Measurements from ENCODE around the gene GALNT13. TPM values are rescaled to one million over a fixed set of nuclear protein-coding genes. Genes with fewer than 3 reads are reported as not detected.

Gene GALNT13
- total and polyA plus RNA-seq, 2 of the 13 experiments (the other 11 are each of a cell fraction or from before 2014, with no cell fraction given) = 1.3 to 5.0 TPM

- TF ChIP-seq ZFP36L2 (CRISPR knock-in tag; IDR thresholded peaks at IDR 0.05) = no peak
- no peak for TF ChIP-seq HOXA9 (CRISPR knock-in tag; IDR thresholded peaks at IDR 0.05; ENCODE audit: borderline replicate concordance)
- TF ChIP-seq ZNF75D (CRISPR knock-in tag; IDR thresholded peaks at IDR 0.05; ENCODE audit: borderline replicate concordance) = no peak
- TF ChIP-seq ZFP37 (CRISPR knock-in tag; IDR thresholded peaks at IDR 0.05; ENCODE audit: borderline replicate concordance) = no peak
Observed at GRCh38 chr2:154425994-154426393, 554.3 kb downstream of the GALNT13 start (continued).

- Histone ChIP-seq H3K27ac (ENCODE audit: extremely low read length, insufficient read depth, low read length) (no peak overlapping the region), H4K20me1 (ENCODE audit: insufficient read depth, low read length) (no peaks in the 10 kb centered on the region), H3K4me1 (ENCODE audit: insufficient read depth, low read length) (no peaks in the 10 kb centered on the region), H2AFZ (ENCODE audit: low read length) (no peak overlapping the region), H3K27me3 (ENCODE audit: control insufficient read depth in 1 of 2, insufficient read depth in 2 of 2, low read length in 2 of 2) (no peaks in the 10 kb centered on the region), H3K4me3 (replicated peaks in 1 of 3; ENCODE audit: insufficient read depth in 1 of 3, low read depth in 2 of 3, low read length in 3 of 3) (no peak overlapping the region), H3K4me2 (ENCODE audit: low read depth, low read length) (no peak overlapping the region), H3K79me2 (ENCODE audit: insufficient read depth, low read length) (no peaks in the 10 kb centered on the region), H3K9me3 (ENCODE audit: low read length) (no peaks in the 10 kb centered on the region), H3K9ac (ENCODE audit: insufficient read depth, low read depth, low read length) (no peak overlapping the region), H3K36me3 (replicated peaks in 1 of 2; ENCODE audit: control insufficient read depth in 1 of 2, insufficient read depth in 2 of 2, low read length in 2 of 2) (no peaks in the 10 kb centered on the region)
- DNase-seq (ENCODE audit: low spot score) (no peak), FAIRE-seq (no peak), ATAC-seq (no peak)
- CTCF ChIA-PET (ENCODE audit: low intra/inter-chr PET ratio, low total read pairs) = no interaction called here
- BruUV-seq (replicated peaks) = no TSS peak
- WGBS (ENCODE audit: low lambda C conversion rate) = 19% methylated on average over 2 of the region's 2 CpGs
- intact Hi-C loops (cut with micrococcal nuclease; ENCODE audit: unreplicated experiment) (no loop called here), in situ Hi-C loops (cut with HindIII; ENCODE audit: extremely low pct_ligation_motif_present, low pct_unique_long_range_greater_than_20kb) (loop anchor here (25.0 kb wide), 1 partner anchor 785 kb away; no protein-coding TSS in a partner anchor)
- POLR2A ChIA-PET = no interaction called here
- TF ChIP-seq CREBL2 (CRISPR knock-in tag; IDR thresholded peaks at IDR 0.05; ENCODE audit: borderline replicate concordance) (no peak), EZH2 (conservative IDR thresholded peaks at IDR 0.05; ENCODE audit: low read depth, low read length) (no peak), BCL3 (CRISPR knock-in tag; IDR thresholded peaks at IDR 0.05) (no peak), ZNF746 (CRISPR knock-in tag; IDR thresholded peaks at IDR 0.05) (no peak), HMGXB4 (CRISPR knock-in tag; IDR thresholded peaks at IDR 0.05; ENCODE audit: borderline replicate concordance in 1 of 2, low read depth in 1 of 2) (no peak), SMAD1 (CRISPR knock-in tag; IDR thresholded peaks at IDR 0.05; ENCODE audit: borderline replicate concordance, low read depth) (no peak), RBAK (CRISPR knock-in tag; IDR thresholded peaks at IDR 0.05) (no peak), ZNF263 (CRISPR knock-in tag; IDR thresholded peaks at IDR 0.05) (no peak), ZNF513 (CRISPR knock-in tag; conservative IDR thresholded peaks at IDR 0.05) (no peak), ZNF672 (CRISPR knock-in tag; IDR thresholded peaks at IDR 0.05) (no peak), ZNF629 (CRISPR knock-in tag; conservative IDR thresholded peaks at IDR 0.05) (no peak), ZNF232 (CRISPR knock-in tag; IDR thresholded peaks at IDR 0.05; ENCODE audit: borderline replicate concordance) (no peak), RELA (CRISPR knock-in tag; IDR thresholded peaks at IDR 0.05) (no peak), ZBTB21 (CRISPR knock-in tag; IDR thresholded peaks at IDR 0.05) (no peak)
Observed at GRCh38 chr2:154427453-154427852, 555.7 kb downstream of the GALNT13 start.
